Stimulated activated CD4-positive, alpha-beta T cell treated with anti-CD3 and anti-CD28 coated beads, TNF-alpha, amount 100 ng/mL, for 24 hours (primary cell): ENCODE results near the gene PRKCD.

Experiments used
- DNase-seq, 3 experiments: peaks; one replicate each; pipeline ENCODE4 v3.0.0-alpha.2; 2020; ENCODE audit warnings: low read depth in 3 of 3

PRKCD gene

DNA sequence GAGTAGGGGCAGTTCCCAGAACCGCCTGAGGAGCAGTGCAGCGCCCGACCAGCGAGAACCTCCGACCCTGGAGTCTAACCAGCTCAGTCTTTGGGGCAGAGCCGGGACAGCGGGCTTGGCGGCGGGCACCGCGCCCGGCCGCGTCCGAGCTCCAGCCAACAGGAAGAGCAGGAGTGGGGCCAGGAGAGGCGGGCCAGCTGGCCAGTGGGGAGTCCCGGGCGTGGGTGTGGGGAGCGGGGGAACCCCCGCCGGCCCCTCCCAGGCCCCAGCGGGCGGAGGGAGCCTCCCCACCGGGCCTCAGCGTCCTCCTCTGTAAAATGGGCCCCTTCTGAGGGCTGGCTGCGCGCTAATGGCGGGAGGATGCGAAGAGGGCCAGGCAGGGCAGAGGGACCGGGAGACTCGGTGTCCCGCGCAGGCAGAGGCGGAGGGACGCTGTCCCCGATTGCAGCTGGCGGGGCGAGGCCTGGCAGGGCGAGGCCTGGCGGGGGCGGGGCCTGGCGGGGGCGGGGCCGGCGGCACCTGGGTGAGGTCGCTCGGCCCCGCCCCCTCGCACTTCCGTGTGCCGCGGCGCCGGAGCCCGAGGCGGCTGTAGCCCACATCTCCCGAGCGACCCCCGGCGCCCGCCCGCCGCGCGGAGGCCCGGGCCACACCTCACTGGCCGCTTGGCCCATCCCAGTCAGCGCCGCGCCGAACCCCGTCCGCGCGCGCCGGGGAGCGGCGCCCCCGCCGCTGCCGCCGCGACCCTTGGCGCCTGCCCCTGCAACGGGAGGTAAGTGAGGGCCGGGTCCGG is at the start of gene PRKCD:
TSS of gene PRKCD (plus strand) at position 550 of the 790 bp plus-strand sequence. CDS start 17,214 bp downstream, outside the sequence.
- peak; percentile 46 to 79 (median 52) for DNase-seq

DNA sequence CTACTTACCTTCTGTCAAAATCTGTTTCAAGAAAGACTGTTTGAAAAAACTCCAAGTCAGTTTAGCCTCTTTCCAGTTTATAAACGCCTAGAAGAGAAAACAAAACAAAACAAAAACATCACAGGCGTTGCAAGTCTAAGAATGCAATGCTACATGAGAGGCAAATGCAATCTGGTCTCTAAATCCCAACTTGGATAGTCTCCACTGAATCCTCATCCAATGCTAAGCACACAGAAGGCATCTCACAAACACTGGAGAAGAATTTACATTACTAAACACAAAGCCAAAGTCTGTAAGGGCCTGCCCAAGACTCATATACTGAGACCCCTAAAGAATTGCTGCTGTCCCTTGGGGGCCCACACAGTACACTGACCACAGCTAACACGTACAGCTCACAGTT is 49.2 kb upstream of the PRKCD start:
- DNase-seq, result no peak

DNA sequence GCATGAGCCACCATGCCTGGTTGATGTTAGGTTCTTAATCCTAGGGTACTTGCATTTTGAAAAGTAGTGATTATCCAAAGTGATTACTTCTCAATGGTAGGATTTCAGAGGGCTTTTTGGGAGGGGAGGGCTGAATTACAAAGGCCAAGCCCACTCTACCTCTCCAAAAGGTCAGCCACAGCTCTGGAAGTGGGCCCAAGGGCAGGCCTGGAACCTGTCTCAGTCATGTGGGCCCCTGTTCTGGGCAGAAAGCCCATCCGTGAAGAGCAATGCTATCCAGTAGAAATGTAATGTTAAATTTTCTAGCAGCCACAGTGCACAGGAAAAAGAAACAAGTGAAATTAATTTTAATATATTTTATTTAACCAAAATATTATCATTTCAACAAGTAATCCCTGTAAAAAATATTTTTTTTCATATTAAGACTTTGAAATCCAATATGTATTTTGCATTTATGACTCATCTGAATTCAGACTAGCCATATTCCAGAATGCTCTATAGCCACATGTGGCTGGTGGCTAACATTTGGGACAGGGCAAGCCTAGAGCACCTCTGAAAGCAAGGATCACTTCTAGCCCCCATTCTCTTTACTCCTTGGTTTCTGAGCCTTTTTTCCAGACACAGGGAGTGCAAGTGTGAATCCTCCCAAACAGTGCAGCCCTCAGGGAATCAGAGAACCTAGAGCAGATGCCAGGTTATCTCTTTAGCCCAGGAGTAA is 47.6 kb upstream of the PRKCD start:
- DNase-seq, result no peak

DNA sequence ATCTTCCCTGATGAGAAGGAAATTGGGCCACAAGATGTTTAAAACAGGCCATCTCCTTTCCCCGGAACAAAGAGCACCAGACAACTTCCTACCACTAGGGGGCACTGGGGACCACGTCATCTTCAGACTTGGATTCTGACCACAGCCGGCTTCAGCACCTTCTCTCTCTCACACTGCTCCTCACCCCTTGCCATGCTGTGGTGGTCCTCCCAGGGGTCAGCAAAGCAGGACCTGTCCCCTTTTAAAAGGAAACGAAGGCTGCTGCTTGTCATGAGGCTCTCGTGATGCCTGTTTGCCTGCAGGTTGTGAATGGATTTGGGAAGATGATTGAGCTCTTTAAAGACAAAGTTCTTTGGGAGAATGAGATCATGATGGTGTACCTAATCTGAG is 47.0 kb upstream of the PRKCD start:
- peak; percentile 64 to 78 (median 70) for DNase-seq

DNA sequence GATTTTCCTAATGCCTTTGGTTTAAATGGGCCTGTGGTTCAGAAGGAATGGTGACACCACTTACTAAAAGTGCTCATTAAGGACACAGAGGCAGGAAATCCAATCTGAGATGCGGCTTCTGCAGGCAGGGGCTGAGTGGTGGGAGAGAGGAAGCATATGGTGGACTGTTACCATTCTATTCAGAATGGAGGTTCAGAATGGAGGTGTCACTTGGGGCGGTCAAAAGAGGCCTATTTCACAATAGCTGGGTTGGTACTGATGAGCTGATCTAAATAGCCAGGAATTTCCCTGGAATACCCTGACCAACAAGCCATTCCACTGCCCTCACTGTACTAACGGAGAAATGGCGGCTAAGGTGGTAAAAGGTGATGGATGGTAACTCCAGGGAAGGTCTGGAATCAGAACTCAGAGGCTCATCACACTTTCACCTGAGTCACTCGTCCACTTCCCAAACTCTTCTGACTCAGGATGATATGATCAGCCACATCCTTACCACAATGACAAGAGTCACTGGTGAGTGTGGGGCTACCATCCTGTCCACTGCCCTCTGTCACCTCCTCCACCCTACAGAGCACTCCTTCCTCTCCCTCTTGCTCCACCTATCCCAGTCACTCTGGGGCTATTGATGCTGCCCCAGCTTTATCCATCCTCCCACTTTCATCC is 46.5 kb upstream of the PRKCD start:
- no peak for DNase-seq

DNA sequence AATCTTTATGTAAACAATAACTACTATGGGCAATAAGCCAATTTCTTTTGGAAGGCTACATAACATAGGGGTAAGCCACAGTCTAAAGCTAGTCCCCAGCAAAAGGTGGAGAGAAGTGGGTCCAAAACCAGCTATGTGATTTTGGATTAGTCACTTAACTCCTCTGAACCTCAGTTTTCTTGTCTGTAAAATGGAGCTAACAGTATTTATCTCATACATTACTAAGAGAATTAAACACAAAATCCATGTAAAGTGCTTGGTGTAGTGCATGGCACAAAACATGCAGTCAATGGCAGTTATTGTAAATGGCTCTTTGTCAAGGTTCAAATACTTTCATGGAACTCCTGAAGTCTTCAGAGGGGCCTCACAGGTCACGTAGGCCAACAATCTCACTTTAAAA is 44.1 kb upstream of the PRKCD start:
- no peak for DNase-seq

DNA sequence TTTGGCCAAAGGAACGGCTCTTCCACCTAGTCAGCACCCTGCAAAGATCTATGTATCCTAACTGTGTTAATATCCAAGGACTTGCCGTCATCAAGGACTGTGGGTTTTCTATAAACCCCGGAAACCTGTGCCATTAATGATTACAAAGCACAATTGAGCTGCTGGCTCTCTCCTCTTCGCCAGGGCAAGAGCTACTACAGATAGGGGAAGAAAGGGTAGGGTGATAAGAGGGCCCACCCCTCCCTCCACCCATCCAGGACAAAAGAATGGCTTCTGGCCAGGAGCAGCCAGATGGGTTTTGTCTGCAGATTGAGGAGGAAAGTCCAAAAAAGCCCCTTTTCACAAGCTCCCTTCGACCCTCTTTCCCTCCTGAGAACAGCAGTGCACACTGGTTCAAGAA is 40.7 kb upstream of the PRKCD start:
- DNase-seq, result no peak

DNA sequence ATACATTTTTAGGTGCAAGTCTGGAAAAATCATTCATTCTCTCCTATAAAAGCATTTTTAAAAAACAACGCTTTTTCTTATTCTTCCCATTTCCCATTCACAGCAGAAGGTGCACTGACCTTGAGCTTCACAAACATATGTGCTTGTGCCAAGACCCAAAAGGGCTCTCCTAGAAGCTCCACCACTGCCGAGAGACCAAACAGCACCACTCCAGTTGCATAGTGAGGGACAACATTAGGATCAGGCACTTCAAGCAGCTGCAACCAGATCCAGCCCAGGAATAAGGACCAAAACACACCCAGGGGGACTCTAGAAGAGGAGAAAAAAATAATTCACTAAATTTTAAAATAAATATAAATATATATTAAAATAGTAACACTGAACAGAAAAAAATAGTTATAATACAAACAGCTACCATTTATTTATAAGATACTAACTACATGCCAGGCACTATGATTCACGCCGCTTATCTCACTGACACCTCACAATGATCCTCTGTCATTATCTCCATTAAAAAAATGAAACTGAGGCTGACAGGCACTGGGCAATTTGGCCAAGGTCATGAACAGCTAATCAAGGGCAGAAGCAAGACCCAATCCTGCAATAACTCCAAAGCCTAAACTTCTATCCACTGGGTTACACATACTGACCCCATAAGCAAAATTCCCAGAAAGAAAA is 38.6 kb upstream of the PRKCD start:
- no peak for DNase-seq

DNA sequence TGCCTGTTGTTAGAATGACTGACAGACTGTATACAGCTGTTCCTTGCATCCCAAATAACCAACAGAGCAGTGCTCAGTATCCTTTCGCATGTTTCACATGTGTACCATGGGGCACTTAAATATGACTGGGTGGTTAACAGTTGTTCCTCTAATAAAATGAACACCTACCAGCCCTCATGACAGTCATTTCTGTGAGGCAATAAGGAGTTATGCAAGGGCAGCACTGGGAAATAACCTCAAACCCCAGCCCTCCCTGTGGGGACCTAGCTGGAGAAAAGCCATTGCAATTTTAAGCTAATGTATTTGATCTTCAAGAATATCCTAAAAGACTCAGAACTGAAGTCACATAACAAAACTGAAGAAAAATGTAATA is 38.1 kb upstream of the PRKCD start:
- DNase-seq, result no peak

DNA sequence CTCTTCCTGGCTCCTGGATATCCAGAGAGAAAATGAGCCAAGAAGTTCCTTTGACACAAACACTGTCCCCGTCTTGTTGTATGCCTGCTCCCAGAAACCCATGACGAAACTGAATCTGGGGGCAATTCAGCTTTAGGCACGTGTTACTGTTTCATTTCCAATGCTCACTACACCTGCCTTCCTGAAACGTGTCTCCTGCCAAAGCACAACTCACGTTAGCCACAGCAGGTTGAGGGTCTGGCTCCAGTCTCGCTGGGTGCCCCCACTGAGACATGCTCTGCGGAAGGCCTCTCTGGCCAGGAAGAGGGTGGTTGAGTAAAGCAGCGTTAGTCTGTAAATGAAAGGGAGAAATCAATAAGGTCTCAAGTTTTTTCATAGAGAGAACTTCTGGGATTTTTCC is 37.5 kb upstream of the PRKCD start:
- no peak for DNase-seq

DNA sequence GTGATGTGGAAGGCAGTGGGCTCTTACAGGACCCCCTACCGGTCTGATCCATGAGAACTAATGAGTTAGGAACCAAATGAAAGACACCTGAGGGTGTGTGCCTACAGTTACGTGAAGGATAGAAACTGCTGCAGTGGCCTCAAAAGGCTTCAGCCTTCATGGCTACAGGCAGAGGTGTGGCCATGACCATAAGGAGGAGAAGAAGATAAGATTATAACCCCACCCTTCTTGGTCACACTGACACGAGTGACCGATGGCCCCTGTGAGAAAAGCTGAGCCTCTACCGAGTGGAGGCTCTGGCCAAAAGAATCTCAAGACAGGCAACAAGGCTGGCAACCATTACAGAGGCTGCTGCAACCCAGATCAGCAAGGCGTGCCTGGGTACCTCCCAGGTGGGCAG is 37.1 kb upstream of the PRKCD start:
- no peak for DNase-seq

DNA sequence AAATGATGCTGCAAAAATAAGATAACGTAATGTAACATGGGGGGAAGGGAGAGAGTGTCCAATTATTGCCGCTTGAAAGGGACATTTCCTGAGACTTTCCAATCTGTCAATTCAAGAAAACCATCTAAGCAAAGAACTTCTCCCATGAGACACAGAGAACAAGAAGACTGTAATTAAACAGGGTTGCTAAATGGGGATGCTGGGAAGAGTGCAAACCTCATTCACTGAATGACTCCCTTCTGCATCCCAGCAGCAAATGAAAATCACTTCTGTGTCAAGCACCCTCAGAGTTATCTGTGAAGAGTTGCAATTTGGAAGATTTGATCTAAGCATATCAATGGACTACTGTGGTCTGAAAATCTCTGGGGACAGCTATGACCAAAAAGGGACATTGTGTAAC is 34.4 kb upstream of the PRKCD start:
- no peak for DNase-seq

DNA sequence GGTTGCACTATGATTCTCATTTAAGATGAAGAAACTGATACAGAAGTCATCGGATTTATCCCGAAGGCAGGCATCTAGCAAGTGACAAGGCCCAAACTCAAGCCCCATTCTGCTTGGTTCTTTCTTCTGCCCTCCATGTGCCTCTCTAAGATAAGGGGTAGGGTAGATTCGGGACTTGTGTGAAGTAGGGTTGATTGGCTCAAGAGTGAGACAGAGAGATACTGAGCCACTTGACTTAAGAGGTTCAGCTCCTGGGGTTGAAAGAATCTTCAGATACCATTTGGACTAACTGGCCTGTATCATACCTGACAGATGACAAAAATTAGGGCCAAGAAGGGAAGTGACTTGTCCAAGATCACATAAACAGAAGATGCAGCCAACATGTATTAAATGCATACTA is 31.7 kb upstream of the PRKCD start:
- no peak for DNase-seq

DNA sequence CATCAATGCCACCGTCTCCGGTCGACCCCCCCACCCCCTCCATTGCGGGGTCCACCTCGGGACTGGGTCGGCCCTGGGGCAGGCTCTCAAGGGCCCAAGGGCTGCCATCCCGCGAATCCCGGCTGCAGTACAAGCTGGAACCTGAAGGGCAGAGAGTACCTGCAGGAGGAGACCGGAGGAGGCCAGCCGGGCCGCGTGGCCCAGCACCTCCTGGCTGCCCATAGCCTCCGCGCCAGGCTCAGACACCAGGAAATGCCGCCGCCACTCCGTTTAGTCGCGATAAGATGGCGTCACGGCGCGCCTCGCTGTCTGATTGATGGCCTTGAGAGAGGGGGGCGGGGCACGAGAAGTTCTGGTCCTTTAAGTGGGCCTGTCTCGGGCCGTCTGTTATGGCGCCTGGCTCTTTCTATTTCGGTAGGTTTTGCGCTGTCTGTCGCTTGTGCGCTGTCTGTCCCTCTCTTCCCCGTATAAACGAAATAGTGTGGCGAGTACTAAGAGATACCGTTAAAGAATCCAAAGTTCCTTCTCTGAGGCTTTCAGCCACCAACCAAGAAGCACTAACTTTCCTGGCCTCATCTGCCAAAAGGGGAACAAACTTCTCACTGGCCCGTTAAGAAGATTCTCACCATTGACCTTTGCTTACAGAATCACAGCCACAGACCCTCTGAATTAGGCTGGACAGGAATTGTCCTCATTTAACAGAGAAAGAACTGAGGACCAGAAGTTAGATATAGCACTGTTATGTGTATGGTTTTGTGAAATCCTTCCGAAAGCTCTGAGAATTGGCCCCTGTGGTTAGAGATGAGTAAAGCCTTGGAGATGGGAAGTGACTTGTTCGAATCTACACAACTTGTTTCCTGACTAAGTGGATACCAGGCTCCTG is 30.6 kb upstream of the PRKCD start, which contains the start of gene RFT1:
TSS of gene RFT1 (minus strand) at position 257 of the 883 bp plus-strand sequence. CDS start at position 222, 35 bp downstream.
- DNase-seq, result peak; percentile 94 to 98 (median 96)

DNA sequence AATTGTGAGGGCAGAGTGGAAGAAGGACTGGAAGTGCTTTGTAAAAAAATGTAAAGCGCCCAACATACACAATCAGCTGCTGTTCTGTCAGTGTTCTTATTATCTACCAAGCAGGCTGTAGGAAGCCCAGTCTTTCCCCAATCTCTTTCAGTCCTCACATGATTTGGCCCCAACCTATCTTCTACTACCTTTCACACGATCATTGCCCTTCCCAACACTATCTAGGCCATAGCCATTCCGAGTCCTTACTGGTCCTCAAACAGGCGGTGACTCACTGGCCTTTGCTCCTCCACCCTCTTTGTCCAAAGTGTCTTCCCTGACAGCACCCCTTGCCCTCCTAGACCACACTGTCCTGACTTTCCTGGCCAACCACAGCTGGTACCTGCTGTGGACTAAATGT is 29.9 kb upstream of the PRKCD start:
- DNase-seq, result no peak

DNA sequence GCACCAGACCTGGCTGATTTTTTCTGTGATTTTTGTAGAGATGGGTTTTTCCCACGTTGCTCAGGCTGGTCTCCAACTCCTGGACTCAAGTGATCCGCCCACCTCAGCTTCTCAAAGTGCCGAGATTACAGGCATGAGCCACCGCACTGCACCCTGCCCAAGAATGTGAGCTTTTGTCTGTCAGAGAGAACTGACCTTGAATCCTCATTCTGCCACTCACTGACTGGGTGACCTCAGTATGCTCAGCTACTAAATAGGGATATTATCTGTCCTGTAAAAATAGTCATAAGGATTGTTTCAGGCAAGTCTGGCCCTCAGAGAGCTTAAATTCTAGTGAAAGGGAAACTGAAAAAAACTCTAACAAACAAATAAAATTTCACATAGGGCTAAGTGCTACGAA is 28.7 kb upstream of the PRKCD start:
- DNase-seq, result no peak

DNA sequence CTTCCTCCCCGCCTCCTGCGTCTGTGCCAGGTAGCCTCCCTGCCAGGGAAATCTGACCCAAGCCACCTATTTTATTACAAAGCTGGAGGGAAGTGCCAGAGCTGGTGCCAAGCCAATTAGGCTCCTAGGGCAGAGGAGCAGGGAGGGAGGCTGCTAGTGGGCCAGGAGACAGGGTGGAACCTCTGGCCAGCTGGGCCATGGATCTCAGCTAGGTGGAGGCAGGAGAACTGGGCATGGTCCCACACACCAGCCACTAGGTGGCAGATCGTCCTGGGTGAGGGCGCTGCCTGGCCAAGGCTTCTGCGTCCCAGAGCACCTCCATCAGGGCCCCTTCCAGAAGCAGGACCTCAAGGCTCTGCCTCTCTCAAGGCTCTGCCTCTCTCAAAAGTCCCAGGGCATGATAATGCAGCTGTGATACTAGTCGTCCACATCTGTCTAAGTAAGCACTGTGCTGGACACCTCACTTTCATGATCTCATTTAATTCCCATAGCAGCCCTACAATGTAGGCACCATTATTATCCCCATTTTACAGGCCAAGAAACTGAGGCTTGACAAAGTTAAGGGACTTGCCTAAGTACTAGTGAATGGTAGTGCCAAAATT is 26.3 kb upstream of the PRKCD start:
- DNase-seq, result peak; percentile 31 to 62 (median 31)

DNA sequence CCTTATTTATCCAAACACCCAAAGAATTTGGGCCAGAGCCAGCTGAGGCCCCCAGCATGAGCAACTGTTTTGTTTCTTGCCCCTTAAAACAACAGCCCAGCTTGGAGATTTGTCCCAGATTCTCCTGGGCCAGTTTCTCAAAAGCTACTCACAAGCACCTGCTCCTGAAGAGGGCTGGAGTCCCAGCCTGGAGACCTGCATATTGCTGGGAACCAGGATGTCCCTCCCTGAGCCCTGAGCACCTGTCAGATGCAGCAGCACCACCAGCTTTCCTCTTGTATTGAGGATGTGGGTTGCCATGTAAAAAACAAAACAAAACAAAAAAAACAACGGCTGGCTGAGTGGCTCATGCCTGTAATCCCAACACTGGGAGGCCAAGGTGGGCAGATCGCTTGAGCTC is 23.8 kb upstream of the PRKCD start:
- no peak for DNase-seq

DNA sequence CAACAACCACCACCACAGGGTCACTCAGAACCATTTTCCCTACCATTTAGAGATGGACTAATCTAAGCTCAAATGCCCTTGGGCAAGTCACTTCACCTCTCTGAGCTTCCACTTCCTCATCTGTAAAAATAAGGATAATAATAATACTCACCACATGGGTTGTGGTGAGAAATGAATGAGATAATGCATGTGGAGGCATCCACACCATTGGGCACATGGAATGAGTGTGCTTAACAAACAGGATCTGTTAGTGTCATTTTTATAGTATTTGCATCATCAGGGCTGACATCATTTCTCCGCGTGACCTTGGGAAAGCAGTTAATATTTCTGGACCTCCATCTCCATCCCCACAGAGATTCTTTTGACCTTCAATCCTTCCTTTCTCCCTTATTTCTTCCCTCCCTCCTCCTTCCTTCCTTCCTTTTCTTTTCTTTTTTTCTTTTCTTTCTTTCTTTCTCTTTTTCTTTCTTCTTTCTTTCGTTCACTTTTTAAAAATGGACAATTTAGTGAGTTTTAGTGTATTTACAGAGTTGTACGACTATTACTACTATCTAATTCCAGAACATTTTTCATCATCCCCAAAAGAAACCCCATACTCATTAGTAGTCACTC is 23.1 kb upstream of the PRKCD start:
- DNase-seq, result no peak
